Measurements from ENCODE around the gene OR4E2. TPM values are rescaled to one million over a fixed set of nuclear protein-coding genes. Genes with fewer than 3 reads are reported as not detected.
A peak's percentile ranks its signal among the peaks of the same experiment; 100 is the strongest.
"Not testable (repeated sequence)": the region's sequence is repeated elsewhere in the genome, so short reads cannot be mapped to it uniquely, and the experiment has no call there.

The OR4E2 gene
- total and polyA plus RNA-seq, 2 experiments from 2014 or later, result not detected

DNA sequence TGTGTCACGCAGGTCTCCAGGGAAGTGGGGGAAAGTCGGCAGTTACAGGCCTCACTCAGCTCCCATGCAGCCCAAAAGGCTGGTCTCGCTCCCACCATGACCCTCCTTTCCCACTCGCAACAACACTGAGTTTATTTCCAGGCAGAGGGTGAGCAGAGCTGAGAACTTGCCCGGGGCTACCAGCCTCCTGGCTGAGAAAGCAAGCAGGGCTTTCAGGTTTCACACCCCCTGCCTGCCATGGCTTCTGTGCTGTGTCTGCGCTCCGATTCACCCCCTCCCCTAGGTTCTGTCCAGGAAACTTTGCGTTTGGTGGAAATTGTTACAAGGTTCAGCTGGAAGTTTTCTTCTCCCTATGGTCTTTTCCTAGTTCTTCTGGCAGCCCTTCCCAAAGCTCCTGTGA lies 36.0 kb upstream of the OR4E2 start:
- Histone ChIP-seq H4K20me1 (ENCODE audit: insufficient read depth, poor library complexity, severe bottlenecking) (no peaks in the 10 kb centered on the region), H3K27me3 (no peaks in the 10 kb centered on the region), H2AFZ (no peak overlapping the region), H3K36me3 (replicated peaks; ENCODE audit: insufficient read depth, low read depth) (no peaks in the 10 kb centered on the region), H3K27ac (no peak overlapping the region), H3K4me2 (no peak overlapping the region), H3K9me3 (ENCODE audit: low read depth) (no peaks in the 10 kb centered on the region), H3K79me2 (no peaks in the 10 kb centered on the region), H3K4me3 (no peak overlapping the region), H3K4me1 (ENCODE audit: insufficient read depth) (no peaks in the 10 kb centered on the region), H3K9me2 (replicated peaks; ENCODE audit: insufficient read depth) (no peaks in the 10 kb centered on the region)
- WGBS (ENCODE audit: low lambda C conversion rate, missing lambda C conversion rate), result 67% methylated on average over 8 of the region's 8 CpGs
- TF ChIP-seq EZH2 (IDR thresholded peaks at IDR 0.05; ENCODE audit: borderline replicate concordance) (no peak), EZH2phosphoT487 (IDR thresholded peaks at IDR 0.05; ENCODE audit: low read depth, severe bottlenecking, unreplicated experiment) (no peak)
- TF ChIP-seq, protein P1, sequence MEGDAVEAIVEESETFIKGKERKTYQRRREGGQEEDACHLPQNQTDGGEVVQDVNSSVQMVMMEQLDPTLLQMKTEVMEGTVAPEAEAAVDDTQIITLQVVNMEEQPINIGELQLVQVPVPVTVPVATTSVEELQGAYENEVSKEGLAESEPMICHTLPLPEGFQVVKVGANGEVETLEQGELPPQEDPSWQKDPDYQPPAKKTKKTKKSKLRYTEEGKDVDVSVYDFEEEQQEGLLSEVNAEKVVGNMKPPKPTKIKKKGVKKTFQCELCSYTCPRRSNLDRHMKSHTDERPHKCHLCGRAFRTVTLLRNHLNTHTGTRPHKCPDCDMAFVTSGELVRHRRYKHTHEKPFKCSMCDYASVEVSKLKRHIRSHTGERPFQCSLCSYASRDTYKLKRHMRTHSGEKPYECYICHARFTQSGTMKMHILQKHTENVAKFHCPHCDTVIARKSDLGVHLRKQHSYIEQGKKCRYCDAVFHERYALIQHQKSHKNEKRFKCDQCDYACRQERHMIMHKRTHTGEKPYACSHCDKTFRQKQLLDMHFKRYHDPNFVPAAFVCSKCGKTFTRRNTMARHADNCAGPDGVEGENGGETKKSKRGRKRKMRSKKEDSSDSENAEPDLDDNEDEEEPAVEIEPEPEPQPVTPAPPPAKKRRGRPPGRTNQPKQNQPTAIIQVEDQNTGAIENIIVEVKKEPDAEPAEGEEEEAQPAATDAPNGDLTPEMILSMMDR (IDR thresholded peaks at IDR 0.05; ENCODE audit: poor library complexity), result no peak
- DNase-seq (ENCODE audit: low spot score), result no peak

DNA sequence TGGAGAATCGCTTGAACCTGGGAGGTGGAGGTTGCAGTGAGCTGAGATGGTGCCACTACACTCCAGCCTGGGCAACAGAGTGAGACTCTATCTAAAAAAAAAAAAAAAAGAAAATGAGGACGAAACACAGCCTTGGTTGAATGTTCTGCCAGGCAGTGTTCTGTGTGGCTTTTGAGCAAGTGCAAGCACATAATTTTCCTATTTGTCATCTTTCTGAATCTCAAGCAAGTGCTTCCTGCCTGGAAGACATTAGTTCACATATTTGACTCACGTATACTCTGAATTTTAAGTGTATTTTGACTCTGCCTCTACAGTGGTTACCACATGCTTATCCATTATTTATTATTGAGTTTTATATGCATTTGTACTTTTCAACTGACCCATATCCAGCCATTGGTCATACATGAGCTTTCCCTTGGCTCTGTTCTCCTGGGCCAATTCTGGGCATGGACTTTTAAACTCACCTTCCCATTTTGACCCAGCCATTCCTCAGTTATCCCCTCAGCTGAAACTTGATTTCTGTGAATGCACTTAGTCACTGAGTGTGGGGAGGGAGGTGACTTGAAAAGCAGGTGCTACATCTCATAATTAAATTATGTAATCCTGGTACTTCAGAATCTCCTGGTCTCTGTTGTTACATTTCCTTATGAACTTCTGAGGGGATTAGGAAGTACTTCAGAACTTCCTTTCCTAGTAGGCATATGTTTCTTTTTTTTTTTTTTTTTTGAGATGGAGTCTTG lies 27.0 kb upstream of the OR4E2 start:
- H2AFZ ChIP-seq, result no peak overlapping the region
- H3K36me3 ChIP-seq (replicated peaks; ENCODE audit: insufficient read depth, low read depth), result no peaks in the 10 kb centered on the region
- TF ChIP-seq, protein P1 (IDR thresholded peaks at IDR 0.05; ENCODE audit: poor library complexity), result no peak
- TF ChIP-seq EZH2phosphoT487 (IDR thresholded peaks at IDR 0.05; ENCODE audit: low read depth, severe bottlenecking, unreplicated experiment), result no peak
- TF ChIP-seq EZH2 (IDR thresholded peaks at IDR 0.05; ENCODE audit: borderline replicate concordance), result no peak
- no peak overlapping the region for H3K27ac ChIP-seq
- no peaks in the 10 kb centered on the region for H3K4me1 ChIP-seq (ENCODE audit: insufficient read depth)
- H4K20me1 ChIP-seq (ENCODE audit: insufficient read depth, poor library complexity, severe bottlenecking), result no peaks in the 10 kb centered on the region
- no peaks in the 10 kb centered on the region for H3K9me3 ChIP-seq (ENCODE audit: low read depth)
- no peak overlapping the region for H3K4me2 ChIP-seq
- H3K4me3 ChIP-seq, result no peak overlapping the region
- DNase-seq (ENCODE audit: low spot score), result no peak
- no peaks in the 10 kb centered on the region for H3K9me2 ChIP-seq (replicated peaks; ENCODE audit: insufficient read depth)
- H3K27me3 ChIP-seq, result no peaks in the 10 kb centered on the region
- WGBS (ENCODE audit: low lambda C conversion rate, missing lambda C conversion rate), result 65% methylated on average over 3 of the region's 3 CpGs
- no peaks in the 10 kb centered on the region for H3K79me2 ChIP-seq

DNA sequence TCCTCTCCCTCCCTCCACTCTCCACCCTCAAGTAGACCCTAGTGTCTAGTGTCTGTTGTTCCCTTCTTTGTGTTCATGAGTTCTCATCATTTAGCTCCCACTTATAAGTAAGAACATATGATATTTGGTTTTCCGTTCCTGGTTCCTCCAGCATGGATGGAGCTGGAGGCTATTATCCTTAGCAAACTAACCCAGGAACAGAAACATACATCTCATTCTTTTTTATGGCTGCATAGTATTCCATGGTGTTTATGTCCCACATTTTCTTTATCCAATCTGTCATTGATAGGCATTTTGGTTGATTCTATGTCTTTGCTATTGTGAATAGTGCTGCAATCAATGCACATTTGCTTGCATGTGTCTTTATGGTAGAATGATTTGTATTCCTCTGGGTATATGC lies 23.1 kb upstream of the OR4E2 start:
- H3K36me3 ChIP-seq (replicated peaks; ENCODE audit: insufficient read depth, low read depth); H4K20me1 ChIP-seq (ENCODE audit: insufficient read depth, poor library complexity, severe bottlenecking); H3K4me3 ChIP-seq; H3K4me2 ChIP-seq; H3K9me2 ChIP-seq (replicated peaks; ENCODE audit: insufficient read depth); H3K4me1 ChIP-seq (ENCODE audit: insufficient read depth); H3K27me3 ChIP-seq; H3K79me2 ChIP-seq; H3K9me3 ChIP-seq (ENCODE audit: low read depth); H3K27ac ChIP-seq; DNase-seq (ENCODE audit: low spot score); H2AFZ ChIP-seq: not testable (repeated sequence)
- 88% methylated on average over 1 of the region's 1 CpG for WGBS (ENCODE audit: low lambda C conversion rate, missing lambda C conversion rate)

DNA sequence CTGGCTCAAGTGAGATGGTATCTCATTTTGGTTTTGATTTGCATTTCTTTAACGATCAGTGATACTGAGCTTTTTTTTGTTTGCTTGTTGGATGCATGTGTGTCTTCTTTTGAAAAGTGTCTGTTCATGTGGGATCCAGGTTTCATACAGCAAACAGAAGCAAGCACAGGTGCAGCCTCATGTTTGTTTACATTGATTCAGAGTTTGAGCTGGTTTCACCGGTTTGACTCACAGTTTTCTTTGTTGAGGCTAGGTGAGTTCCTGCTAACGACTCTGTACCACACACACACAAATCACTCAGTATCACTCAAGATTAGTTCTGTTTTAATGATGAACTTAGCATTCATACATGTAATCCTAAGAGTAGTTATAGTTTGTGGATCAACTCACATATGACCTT lies 22.6 kb upstream of the OR4E2 start:
- no peaks in the 10 kb centered on the region for H3K4me1 ChIP-seq (ENCODE audit: insufficient read depth)
- peak; percentile 34 for DNase-seq (ENCODE audit: low spot score)
- H3K79me2 ChIP-seq, result no peaks in the 10 kb centered on the region
- 34% methylated on average over 3 of the region's 3 CpGs for WGBS (ENCODE audit: low lambda C conversion rate, missing lambda C conversion rate)
- H3K9me2 ChIP-seq (replicated peaks; ENCODE audit: insufficient read depth), result no peaks in the 10 kb centered on the region
- TF ChIP-seq EZH2 (IDR thresholded peaks at IDR 0.05; ENCODE audit: borderline replicate concordance), result no peak
- no peak for TF ChIP-seq EZH2phosphoT487 (IDR thresholded peaks at IDR 0.05; ENCODE audit: low read depth, severe bottlenecking, unreplicated experiment)
- TF ChIP-seq, protein P1 (IDR thresholded peaks at IDR 0.05; ENCODE audit: poor library complexity), result no peak
- no peaks in the 10 kb centered on the region for H4K20me1 ChIP-seq (ENCODE audit: insufficient read depth, poor library complexity, severe bottlenecking)
- no peaks in the 10 kb centered on the region for H3K36me3 ChIP-seq (replicated peaks; ENCODE audit: insufficient read depth, low read depth)
- H3K9me3 ChIP-seq (ENCODE audit: low read depth), result no peaks in the 10 kb centered on the region
- H3K4me3 ChIP-seq, result no peak overlapping the region
- H3K4me2 ChIP-seq, result no peak overlapping the region
- no peak overlapping the region for H3K27ac ChIP-seq
- H2AFZ ChIP-seq, result no peak overlapping the region
- H3K27me3 ChIP-seq, result no peaks in the 10 kb centered on the region
